GM10847 (cell line): ENCODE measurements around the gene CCDC86.

Experiments used
- POLR2A ChIP-seq: IDR thresholded peaks from 2 replicates; pipeline ENCODE4 v1.6.1; 2011; ENCODE audit not compliant: insufficient read length; ENCODE audit errors: extremely low read depth

CCDC86 gene

DNA sequence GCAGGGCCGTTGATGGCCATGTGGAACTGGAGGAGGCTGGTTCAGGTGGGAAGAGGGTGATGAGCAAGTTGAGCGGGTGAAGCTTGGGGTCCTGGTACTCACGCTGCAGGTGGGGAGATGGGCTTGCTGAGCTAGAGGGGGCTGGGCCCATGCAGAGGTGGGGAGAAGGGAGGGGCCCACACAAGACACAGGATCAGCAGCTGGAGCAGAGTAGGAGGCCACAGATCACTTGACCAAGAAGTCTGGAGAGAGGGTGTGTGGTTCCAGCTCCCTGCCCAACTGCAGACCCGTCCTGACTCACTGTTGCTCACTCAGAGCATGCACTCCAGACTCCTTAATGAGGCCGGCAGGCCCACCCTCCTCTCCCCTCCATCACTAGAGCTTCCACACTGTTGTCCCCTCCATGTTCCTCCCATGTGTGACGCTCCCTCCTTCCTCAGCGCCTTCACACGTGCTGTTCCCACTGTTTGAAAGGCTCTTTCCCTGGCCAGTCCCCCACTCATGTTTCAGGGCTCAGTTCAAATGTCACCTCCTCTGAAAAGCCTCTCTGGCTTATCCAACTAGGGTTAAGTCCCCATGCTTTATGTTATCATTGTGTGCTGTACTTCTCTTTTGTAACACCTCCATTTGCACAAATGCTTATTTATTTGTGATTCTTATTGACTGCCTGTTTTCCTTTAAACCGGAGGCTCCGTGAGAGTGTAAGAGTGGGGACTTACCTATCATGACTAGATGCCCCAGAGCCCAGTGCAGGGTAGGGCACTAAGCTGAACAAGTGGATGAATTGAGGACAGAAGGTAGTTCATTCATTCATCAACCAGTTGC, 2.3 kb downstream of the CCDC86 start:
- no peak for TF ChIP-seq POLR2A

DNA sequence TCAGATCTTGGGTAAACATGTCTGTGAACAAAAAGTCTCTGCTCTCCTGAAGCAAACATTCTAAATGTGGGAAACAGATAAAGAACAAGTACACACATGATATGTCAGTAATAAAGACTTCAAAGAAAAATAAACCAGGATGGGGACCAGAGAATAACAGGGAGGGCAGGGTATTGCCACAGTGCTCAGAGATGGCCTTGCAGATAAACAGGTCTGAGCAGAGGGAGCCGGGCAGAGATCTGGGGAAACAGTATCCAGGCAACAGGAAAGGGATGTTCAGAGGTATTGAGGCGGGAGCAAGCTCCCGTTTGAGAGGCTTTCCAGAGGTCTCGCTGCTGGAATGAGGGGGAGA, 2.9 kb downstream of the CCDC86 start:
- no peak for TF ChIP-seq POLR2A

DNA sequence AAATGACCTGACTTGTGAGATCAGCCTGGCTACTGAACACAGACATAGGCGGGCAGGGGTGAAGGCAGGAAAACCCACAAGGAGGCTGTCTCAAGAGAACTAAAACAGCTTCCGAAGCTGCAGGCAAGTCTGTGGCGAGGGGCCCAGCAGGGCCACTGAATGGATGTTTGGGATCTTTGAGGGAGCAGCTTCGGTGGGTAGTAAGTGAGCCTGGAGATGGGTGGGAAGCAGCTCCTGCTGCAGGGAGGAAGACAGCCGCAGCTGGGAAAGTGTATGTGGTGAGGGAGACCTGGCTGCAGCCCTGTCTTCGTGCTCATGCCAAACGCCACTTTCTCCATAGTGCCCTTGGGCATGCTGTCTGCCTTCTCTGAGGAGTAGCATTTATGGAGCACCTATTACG, 3.4 kb downstream of the CCDC86 start:
- TF ChIP-seq POLR2A: no peak

DNA sequence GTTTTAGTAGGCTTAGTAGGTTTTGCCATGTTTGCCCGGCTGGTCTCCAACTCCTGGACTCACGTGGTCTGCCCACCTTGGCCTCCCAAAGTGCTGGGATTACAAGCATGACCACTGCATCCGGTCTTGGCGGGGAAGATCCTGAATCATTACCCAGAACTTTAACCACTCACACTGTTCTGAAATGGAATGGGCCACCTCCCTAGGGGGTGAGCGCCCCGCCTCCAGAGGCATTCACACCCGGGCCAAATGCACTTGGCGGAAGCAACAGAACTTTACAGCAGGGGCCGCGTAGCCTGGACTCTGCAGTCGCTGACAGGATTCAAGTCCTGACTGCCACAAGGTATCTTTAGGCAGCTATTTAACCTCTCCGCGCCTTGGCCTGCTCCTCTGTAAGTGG, 5.4 kb downstream of the CCDC86 start:
- no peak for TF ChIP-seq POLR2A

DNA sequence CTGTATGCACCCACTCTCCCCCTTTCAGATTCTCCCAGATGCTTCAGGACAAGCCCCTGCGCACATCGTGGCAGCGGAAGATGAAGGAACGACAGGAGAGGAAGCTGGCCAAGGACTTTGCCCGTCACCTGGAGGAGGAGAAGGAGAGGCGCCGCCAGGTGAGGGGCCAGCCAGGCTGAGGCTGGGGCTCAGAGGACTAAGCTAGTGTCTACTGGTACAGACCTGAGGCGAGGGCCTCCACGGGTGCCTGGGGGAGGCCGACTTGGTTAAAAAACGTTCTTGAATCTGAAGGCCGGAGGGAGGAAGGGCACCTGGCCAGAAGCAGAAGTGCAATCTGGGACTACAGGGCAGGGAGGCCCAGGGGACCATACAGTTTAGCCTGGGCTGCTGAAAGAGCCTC, 6.0 kb downstream of the CCDC86 start:
- TF ChIP-seq POLR2A: no peak

DNA sequence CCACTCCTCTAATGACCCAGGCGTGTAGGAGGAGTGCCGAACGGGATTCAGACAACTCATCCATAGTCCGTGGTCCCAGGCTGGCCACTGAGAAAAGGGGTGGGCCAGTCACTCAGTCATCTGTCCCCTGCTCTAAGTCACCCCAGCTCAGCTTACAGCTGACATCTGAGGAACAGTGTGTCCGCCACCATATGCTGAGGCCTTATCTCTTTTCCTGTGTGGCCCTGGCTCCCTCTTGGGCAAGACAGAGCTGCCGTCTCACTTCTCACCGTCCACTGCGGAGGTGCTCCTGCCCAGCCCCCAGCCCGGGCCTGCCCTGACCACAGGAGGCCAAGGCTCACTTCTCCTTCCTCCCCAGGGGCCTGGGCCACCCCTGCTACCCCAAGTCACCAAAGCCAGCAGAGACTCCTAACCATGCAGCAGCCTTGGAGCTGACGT, 6.8 kb downstream of the CCDC86 start:
- no peak for TF ChIP-seq POLR2A

DNA sequence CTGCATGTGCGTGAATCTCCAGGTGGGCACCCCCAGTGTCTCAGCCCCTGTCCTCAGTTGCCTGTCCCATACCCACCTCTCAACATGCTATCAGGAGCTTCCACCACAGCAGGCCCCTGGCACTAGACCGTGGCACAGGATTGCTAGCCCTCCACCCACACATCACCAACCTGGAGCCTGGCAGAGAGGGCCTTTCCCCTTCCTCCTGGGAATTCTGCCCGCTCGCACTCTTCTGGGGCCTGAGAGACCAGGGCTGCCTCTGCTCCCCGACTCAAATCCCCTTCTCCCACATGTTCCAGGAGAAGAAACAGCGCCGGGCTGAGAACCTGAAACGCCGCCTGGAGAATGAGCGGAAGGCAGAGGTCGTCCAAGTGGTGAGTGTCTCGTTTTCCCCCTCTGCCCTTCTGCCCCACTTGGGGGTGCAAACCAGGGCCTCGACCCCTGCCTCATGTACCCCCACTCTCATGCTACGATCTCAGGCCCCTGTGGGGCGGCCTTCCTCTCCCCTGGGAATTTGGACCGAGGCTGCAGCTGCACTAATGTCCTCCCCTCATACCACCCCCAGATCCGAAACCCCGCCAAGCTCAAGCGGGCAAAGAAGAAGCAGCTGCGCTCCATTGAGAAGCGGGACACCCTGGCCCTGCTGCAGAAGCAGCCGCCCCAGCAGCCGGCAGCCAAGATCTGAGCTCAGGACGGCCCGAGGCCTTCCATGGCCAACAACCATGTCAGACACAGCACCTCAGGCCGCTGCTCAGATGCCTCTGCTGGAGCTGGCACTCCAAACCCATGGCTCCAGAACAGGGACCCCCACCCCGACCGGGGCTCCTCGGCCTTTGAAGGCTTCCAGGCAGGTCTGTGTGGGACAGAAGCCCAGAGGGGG, 8.0 kb downstream of the CCDC86 start:
- TF ChIP-seq POLR2A: no peak

DNA sequence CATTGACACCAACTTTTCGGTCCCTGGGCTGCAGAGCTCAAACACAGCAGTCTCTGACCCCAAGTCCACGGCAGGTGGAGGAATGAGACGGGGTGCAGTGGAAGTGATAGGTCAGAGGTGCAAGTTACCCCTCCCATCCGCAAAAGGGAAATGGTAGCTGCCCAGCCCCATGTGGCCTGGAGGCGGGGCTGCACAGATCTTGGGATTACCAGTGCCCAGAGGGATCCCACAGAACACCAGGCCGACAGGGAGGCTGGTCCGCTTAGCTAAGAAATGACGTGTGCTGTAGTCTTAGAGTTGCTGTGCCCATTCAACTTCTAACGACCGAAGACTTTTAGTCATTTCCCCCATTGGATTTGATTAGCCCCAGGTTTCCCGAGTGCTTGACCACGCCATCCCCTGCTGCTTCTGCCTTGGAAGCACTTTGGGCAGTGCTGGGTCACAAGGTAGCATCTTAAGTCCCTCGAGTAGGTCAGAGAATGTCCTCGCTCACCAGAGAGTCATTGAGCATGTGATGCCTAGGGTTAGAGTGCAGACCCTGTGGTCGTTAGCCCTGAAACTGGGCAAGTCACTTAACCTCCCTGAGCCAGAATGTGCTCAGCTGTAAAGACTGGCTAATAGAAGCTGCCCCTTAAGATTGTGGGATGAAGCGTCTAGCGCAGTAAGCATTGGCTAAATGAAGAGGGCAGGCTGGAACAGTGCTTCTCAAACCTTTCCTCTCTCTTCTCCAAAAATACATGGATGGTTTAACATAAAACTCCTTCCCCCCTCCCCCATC, 9.6 kb downstream of the CCDC86 start:
- no peak for TF ChIP-seq POLR2A

DNA sequence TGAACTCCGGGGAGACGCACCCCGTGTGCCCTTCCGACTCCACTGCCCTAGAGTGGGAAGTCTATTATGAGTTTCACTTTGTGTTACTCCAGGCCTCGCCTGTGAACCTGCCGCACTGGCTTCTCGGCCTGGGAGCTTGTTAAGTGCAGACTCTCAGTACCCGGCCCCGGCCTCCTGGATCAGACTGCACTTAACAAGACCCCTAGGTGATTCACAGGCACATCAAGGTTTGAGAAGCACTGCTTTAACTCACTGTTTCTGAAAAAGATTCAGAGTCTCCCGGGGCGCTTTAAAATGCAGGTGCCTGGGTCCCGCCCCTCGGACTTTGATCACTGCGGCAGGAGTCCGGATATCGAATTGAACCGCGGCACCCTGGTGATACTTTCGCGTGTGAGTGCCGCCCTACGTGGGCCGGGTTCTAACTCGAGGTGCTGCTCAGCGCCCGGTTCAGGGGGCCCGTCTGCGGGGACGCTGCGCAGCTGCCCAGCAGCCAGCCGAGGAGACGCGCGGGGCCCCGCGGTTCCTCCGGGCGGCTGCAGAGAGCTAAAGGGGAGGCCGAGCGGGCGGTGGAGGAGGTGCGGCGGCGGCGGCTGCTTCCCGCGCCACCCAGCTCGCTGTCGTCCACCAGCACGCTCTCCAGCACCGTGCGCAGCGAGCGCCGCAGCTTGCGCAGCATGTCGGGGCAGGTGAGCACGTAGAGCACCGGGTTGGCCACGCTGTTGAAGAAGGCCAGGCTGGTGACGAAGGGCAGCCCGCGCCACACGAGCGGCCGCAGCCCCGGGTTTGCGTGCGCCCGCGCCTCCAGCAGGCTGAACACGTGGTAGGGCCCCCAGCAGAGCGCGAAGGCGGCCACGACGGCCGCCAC, 10.4 kb downstream of the CCDC86 start:
- TF ChIP-seq POLR2A: no peak

DNA sequence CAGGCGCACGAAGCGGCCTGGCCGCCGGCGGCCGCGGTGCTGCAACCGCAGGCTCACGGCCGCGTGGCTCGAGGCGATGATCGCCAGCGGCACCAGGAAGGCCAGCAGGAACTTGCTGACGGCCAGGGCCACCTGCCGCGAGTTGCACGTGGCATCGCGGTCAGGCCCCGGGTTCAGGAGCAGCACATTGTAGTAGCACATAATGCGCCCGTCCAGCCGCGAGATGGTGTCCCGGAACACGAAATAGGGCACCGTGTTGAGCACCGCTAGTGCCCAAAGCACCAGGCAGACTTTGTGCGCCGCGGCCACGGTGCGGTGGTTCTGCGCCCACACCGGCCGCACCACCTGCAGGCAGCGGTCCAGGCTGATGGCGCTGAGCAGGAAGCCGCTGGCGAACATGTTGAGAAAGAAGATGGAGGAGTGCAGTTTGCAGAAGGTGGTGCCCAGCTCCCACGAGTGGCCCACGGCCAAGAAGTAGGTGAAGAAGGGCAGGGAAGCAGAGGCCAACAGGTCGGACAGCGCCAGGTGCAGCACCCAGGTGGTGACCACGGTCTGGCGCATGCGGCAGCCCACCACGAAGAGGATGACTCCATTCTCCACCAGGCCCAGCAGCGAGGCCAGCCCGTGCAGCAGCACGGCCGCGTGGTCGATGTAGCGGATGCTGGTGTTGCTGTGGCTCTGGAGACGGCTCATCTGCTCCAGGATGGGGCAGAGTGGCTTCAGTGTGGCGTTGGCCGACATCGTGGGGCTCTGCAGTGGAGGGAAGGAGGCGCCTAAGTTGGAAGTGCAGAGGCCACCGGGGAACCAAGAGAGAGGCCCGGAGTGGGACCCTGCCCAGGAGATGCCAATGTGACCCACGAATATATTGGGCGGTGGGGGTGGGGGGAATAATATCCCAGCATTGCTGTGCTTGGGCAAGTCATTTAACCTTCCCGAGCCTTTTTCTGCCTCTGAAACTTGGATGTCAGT, 11.4 kb downstream of the CCDC86 start:
- no peak for TF ChIP-seq POLR2A

DNA sequence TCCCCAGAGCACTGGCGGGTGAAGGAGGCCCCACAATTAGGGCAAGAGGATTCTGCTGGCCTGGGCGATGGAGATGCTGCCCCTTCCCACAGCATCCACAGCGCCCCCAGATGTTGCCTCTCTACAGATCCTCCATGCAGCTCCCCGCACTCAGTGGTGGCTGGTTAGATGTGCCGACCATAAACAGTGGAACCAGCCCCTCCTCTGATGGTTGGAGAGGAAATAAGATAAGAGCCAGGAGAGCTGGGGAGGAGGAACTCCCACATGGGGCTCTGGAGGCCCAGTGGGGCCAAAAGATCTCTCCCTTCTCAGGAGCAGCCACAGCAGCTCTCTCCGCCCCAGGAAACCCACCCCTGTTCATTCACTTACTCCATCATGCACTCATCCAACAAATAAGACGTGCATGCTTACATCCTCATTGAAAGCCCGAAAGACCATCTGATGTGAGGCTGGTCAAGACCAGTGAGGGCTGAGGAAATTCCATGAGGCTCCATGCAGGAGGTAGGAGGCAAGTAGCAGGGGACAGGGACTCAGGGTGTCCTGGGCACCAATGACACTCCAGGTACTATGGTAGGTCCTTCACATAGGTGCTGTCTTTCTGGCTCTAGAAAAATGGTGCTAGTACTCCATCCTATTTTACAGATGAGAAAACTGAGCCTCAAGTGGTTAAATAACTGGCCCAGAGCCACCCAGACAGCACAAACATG, 12.4 kb downstream of the CCDC86 start:
- no peak for TF ChIP-seq POLR2A

DNA sequence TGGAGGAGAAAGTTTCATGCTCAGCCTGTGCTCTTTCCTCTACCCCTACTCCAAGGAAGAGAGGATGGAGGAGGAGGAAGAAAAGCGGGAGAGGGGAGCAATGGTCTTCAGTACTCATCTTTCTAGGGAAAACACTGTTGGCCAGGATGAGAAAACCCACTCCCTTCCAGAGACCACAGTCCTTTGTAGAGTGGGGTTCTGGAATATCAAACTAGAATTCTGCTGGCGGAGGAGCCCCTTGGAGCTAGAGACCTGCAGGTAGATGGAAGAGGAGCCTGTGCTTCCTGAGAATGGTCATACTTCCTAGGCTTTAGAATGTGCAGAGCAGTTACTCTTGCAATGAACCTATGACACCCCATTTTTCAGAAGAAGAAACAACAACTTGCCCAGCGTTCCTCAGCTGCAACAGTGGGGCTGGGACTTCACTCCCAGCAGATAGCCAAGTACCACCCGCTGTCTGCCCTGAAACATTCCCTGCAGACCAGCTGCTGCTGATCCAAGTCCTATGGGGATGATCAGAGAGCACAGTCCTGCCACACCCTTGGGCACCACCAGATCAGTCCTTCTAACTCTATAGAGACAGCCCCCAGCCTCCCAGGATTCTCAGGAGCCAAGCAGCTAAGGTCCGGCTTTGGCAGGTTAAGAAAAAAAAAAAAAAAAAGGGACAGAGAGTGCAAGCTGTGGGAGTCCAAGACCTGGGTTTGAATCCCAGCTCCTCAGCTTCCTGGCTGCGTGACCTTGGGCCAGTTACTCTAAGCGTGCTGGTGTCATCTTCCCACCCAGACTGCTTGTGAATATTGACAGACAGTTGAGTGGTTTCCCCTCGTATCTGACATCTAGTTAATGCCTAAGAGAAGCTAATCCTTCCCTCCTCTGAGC, 13.2 kb downstream of the CCDC86 start:
- no peak for TF ChIP-seq POLR2A
